Bronchial epithelial cell (primary cell): ENCODE data around the gene CCDC85C. TPM values are rescaled to one million over a fixed set of nuclear protein-coding genes. Genes with fewer than 3 reads are reported as not detected.

Experiments
- DNase-seq: peaks from one replicate; pipeline ENCODE4 v3.0.0-alpha.2; 2010; ENCODE audit warnings: low read depth
- FAIRE-seq: peaks from 2 replicates; lab custom pipeline; 2011; peaks lifted over from hg19 to GRCh38; lab: Jason Lieb, UNC
- H3K27me3 ChIP-seq: 2 replicates; pipeline ENCODE4 v1.5.1; 2011; ENCODE audit warnings: low read length; ENCODE audit not compliant: control insufficient read depth, insufficient read depth
- H3K36me3 ChIP-seq: 2 replicates; pipeline ENCODE4 v1.5.1; 2011; ENCODE audit warnings: low read length; ENCODE audit not compliant: control insufficient read depth, insufficient read depth
- H3K4me3 ChIP-seq: 2 replicates; pipeline ENCODE4 v1.5.1; 2011; ENCODE audit warnings: mild to moderate bottlenecking, low read depth, low read length, control low read depth
- CTCF ChIP-seq: IDR thresholded peaks from 2 replicates; pipeline ENCODE4 v1.5.1; 2011; ENCODE audit warnings: mild to moderate bottlenecking, moderate library complexity, low read length, control low read depth, inconsistent platforms; ENCODE audit not compliant: insufficient read depth, severe bottlenecking
- total RNA-seq: library from RNA; depleted of rRNA; stranded (reverse); fragments of >200 nt; gene quantifications from 2 replicates; pipeline ENCODE4 v1.2.1, GENCODE V29; 2014

Gene CCDC85C
- total RNA-seq, 1 donor from 2014 or later, result 26.6 TPM

DNA sequence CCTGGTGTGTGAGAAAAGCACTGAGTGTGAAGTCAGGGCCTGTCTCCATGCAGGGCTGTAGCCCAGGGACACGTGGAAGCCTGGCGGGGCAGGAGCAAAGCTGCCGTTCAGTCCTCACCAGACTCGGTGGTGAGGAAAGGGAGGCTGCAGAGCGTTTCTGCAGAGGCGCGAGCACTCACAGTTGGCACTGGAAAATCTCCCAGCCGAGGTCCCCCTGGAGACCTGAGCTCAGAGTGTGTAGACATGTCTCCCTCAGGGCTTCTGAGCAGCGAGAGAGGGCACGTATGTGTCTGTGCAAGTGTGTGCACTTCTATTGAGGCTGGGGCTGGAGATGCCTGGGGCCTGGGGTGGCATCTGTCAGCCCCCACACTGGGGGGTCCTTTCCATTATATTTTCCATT, 29.9 kb upstream of the CCDC85C start:
- no peak overlapping the region for H3K4me3 ChIP-seq
- H3K36me3 ChIP-seq, result no peaks in the 10 kb centered on the region
- DNase-seq, result no peak
- TF ChIP-seq CTCF, result no peak
- FAIRE-seq, result no peak
- H3K27me3 ChIP-seq, result peaks cover 3% of the 10 kb centered on the region

GRCh38 chr14:99633141-99633540, 29.1 kb upstream of the CCDC85C start:
- Histone ChIP-seq H3K27me3 (peaks cover 3% of the 10 kb centered on the region), H3K36me3 (no peaks in the 10 kb centered on the region), H3K4me3 (no peak overlapping the region)
- TF ChIP-seq CTCF, result no peak
- no peak for FAIRE-seq
- no peak for DNase-seq

DNA sequence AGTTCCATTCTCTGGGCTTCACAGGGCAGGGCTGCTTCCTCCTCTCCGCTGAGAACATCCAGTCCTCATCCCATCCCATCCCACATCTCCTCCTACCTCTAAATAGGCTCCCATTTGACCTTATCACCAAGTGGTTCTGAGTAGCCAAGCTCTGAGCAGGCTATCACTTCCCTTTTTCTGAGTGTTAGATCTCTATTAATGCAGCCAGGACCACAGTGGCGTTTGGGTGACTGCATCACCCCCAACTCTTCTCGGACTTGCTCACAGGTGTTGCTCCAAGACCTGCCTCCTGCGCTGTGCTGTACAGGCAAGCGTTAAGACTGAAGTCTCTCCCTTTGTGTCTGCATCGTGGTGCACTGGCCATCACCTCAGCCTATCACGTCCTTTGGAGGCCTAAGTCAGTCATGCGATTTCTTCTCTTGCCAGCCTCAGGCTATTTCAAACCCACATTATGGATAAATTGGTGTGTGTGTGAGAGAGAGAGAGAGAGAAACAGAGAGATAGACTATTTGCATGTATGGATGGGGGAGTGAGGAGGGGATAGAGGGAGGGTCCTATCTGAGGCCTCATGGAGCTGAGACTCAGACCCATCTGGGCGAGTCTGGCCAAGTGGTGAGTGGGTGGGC, 28.5 kb upstream of the CCDC85C start:
- Histone ChIP-seq H3K36me3 (no peaks in the 10 kb centered on the region), H3K27me3 (peaks cover 3% of the 10 kb centered on the region), H3K4me3 (no peak overlapping the region)
- FAIRE-seq (no peak), DNase-seq (no peak)
- TF ChIP-seq CTCF, result no peak

DNA sequence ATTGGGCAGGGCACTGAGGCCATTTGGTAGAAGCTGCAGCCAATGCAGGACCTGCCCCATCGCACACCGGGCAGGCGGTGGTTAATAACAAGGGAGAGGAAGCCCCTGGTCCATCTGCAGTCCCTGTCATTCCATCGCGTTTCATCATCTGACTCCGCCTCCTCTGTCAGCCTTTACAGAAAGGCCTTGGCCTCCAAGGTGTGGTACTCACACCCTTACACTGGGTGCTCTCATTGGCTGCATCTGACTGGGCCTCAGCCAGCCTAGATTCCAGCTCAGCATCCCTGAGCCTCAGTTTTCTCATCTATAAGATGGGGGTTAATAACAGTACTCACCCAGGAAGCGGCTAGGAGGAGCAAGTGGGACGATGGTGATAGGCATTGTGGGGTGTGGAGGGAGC, 26.2 kb upstream of the CCDC85C start:
- no peaks in the 10 kb centered on the region for H3K36me3 ChIP-seq
- no peak for TF ChIP-seq CTCF
- no peak overlapping the region for H3K4me3 ChIP-seq
- DNase-seq (no peak), FAIRE-seq (no peak)
- peaks cover 3% of the 10 kb centered on the region for H3K27me3 ChIP-seq

GRCh38 chr14:99628887-99629618, 25.0 kb upstream of the CCDC85C start:
- peak; percentile 99 for TF ChIP-seq CTCF
- H3K27me3 ChIP-seq, result peaks cover 3% of the 10 kb centered on the region
- no peaks in the 10 kb centered on the region for H3K36me3 ChIP-seq
- no peak overlapping the region for H3K4me3 ChIP-seq
- DNase-seq (peak; percentile 42), FAIRE-seq (no peak)
